GM10266 (cell line): ENCODE data around the gene RFC2.
"Not testable (repeated sequence)": the region's sequence is repeated elsewhere in the genome, so short reads cannot be mapped to it uniquely, and the experiment has no call there.

Source experiments
- DNase-seq: peaks from one replicate; pipeline ENCODE4 v3.0.0; 2012; ENCODE audit errors: extremely low spot score
- CTCF ChIP-seq: IDR thresholded peaks from 2 replicates; pipeline ENCODE4 v1.5.1; 2012; ENCODE audit warnings: mild to moderate bottlenecking, low read depth; ENCODE audit not compliant: control insufficient read depth, insufficient read depth; ENCODE audit errors: missing control alignments

Gene RFC2

DNA sequence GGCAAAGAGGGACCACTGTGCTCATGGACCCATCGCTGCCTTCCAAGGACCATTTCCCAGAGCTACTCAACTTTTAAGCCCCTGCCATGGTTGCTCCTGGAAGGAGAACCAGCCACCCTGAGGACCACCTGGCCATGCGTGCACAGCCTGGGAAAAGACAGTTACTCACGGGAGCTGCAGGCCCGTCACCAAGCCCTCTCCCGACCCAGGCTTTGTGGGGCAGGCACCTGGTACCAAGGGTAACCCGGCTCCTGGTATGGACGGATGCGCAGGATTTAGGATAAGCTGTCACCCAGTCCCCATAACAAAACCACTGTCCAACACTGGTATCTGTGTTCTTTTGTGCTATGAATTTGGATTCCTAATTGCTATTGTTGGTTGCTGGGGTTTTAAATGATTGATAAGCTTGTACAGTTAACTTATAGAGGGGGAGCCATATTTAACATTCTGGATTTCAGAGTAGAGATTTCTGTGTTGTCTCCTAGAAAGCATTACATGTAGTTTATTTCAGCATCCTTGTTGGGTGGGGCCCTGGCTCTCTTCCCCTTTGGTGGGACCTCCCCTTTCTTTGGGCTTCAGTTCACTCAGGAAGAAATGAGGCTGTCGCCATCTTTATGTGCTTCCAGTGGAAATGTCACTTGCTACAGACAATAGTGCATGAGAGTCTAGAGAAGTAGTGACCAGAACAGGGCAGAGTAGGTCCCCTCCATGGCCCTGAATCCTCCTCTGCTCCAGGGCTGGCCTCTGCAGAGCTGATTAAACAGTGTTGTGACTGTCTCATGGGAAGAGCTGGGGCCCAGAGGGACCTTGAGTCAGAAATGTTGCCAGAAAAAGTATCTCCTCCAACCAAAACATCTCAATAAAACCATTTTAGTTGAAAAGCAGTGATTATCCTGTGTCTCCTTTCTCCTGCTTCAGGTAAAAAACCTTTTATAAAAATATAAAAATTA lies 25.0 kb downstream of the RFC2 start:
- TF ChIP-seq CTCF: no peak
- DNase-seq: no peak

DNA sequence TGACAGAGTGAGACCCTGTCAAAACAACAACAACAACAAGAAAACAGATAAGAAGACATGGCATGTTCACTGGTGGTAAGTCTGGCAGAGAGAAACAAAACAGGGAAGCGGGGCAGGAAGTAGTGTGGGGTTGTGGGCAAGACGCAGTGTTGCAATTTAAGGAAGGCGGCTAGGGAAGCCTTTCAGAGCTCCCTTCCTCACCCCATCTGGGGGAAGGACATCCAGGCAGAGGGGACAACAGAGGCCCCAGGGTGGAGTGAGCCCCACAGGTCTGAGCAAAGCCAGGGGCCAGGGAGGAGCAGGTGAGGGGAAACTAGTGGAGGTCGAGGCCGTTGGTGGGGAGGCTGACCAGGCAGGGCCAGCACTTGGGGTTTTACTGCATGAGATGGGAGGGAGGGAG lies 27.6 kb downstream of the RFC2 start:
- no peak for TF ChIP-seq CTCF
- DNase-seq: no peak

DNA sequence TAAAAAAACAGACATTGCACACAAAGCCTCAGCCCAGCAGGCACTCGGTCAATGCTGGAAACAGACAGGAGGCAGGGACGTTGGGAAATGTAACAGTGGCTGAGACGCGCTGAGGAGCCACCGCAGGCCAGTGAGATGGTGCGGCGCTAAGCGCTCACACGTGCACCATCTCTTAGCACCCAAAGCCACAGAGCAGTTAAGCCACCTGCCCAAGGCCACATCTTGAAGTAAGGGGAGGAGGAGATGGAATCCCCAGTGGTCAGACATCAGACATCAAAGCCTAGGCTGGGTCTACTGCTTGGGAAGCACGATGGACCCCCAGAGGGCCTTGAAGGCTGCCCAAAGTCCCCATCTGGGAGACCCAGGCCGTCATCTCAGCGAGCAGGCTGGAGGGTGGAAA lies 28.8 kb downstream of the RFC2 start:
- TF ChIP-seq CTCF: no peak
- no peak for DNase-seq

DNA sequence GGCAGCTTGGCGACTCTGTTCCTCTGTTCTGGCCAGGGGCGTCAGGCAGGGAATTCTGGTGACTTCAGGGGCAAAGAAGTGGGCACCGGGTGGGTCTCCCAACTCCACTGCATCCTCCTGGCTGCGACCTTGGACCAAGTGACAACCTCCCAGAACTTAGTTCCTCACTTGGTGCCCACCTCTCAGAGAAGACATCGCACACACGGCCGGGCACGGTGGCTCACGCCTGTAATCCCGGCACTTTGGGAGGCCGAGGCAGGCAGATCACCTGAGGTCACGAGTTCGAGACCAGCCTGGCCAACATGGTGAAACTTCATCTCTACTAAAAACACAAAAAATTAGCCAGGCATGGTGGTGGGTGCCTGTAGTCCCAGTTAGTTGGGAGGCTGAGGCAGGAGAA lies 29.3 kb downstream of the RFC2 start:
- DNase-seq: not testable (repeated sequence)

GRCh38 chr7:74224511-74224832 lies 29.7 kb downstream of the RFC2 start:
- no peak for DNase-seq
- no peak for TF ChIP-seq CTCF

GRCh38 chr7:74223711-74224510 lies 30.3 kb downstream of the RFC2 start:
- DNase-seq: no peak
- no peak for TF ChIP-seq CTCF

- DNase-seq: no peak
- no peak for TF ChIP-seq CTCF
Measured at GRCh38 chr7:74222851-74223710, 31.1 kb downstream of the RFC2 start.
